ENCODE results near the gene ABCA7.
A peak's percentile ranks its signal among the peaks of the same experiment; 100 is the strongest.
"Not testable (repeated sequence)": the region's sequence is repeated elsewhere in the genome, so short reads cannot be mapped to it uniquely, and the experiment has no call there.

Gene ABCA7

DNA sequence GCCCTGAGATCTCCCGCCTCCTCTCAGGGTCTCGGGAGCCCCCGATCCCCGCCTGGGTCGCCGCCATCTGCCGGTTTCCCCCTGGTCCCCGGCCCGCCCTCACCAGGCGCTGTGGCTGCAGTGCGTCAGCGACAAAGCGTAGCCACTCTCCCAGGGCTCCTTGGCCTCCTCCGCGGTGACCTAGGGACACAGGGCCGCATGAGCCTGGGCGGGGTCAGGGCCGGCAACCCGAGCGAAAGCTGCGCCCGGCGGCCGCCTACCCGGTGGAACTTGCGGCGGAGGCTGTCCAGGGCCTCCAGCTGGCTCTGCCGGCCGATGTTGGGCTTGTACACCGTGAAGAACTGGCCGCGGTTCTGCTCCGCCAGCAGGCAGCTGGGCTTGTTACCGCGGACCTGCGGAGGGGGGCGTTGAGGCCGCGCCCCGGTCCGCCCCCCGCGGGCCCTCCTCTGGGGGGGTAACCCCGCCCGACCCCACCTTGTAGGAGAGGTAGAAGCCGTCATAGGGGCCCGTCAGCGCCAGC lies 69.2 kb downstream of the ABCA7 start:
- no peak for FAIRE-seq

DNA sequence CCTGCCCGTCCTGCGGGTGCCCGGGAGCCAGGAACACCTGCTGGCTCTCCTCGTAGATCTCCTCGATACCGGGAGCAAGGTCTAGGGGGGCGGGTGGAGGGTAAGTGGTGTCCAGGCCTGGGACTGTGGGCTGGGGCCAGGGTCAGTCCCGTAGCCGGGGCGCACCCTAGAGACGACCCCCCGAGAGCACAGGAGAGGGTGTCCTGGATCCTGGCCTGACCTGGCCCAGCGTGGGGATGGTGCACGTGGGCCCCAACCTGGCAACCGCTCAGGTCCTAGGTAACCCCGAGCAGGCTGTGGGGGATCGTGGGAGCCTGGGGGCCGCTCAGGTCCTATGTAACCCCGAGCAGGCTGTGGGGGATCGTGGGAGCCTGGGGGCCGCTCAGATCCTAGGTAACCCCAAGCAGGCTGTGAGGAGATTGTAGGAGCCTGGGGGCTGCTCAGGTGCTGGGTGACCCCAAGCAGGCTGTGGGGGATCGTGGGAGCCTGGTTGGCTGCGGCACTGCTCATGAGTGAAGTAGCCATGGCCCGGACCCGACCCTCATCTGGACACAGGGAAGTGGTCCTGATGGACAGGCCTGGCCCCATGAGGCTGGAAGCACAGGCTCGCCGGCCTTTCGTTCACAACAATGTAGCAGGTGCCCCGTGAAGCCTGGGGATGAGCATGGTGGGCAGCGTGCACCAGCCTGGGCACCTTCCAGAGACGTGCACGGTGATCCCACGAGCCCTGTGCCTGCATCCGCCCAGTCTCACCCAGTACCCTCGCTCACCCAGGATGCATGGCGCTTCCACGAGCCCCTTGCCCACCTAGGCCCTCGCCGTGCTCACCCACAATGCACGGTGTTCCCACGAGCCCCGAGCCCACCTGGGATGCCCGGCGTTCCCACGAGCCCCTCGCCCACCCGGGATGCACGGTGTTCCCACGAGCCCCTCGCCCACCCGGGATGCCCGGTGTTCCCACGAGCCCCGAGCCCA lies 70.1 kb downstream of the ABCA7 start:
- no peak for FAIRE-seq

- FAIRE-seq: peak; percentile 49
These were observed 71.1 kb downstream of the ABCA7 start for GRCh38 chr19:1110809-1111640.

GRCh38 chr19:1111641-1112267 lies 71.8 kb downstream of the ABCA7 start:
- FAIRE-seq: no peak

GRCh38 chr19:1112268-1113029 lies 72.5 kb downstream of the ABCA7 start:
- no peak for FAIRE-seq

DNA sequence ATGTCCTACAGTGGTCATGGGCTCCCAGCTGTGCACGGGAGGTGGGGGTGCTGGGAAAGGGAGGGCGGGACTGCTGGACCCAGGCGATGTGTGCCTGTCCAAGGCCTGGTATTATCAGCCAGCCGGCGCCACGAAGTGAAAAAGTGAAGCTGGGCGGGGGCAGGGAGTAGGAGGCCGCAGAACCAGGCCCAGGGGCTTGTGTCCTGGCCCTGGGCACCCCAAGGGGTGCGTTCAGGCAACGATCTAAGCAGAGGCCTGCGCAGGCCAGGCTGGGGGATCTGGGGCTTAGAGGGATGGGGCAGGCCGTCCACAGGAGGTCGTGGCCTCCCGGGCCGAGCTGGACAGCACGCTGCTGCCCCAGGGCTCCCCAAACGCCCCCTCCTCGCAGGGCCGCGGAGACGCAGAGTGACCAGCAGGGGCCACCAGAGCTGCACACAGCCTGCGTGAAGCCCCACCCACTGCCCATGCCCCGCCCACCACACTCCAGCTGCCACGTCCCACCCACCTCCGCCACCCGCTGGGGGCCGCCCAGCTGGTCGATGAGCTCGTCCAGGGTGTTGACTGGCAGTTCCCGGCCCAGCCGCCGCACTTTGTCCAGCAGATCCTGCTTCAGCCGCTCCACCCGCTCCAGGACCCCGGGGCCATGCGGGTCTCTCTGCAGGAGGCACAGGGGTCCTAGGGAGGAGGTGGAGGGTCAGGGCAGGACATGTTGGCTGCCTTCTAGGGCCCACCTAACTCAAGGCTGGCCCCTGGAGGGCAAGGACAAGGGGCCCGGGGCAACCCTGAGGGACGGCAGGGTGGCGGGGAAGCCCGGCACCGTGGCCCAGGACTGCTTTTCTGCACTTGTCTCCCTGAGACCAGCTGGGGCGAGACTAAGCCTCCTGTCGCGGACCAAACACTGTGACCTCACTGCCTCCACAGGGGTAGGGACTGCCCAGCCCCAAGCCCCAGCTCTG lies 73.4 kb downstream of the ABCA7 start:
- no peak for FAIRE-seq

DNA sequence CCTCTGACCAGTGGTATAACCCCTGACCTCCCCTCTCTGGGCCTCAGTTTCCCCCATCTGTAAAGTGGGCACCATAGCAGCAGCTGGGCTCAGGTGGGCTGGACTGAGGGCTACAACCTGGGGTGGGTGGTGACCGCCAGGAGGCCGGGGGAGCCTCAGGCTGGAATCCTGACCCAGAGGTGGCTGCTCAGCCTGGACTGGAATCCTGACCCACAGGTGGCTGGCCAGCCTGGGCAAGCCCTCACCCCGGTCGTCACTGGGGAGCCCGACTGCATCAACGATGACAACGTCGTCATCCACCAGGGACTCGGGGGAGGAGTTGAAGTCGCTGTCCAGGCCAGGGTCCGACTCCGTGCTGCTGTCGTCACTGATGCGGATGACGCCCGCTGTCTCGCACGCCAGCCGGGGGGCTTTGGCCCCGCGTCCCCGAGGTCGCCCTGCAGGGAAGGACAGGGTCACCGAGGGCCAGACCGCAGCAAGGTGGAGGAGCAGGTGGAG lies 74.1 kb downstream of the ABCA7 start:
- FAIRE-seq: no peak

- not testable (repeated sequence) for FAIRE-seq
These were observed 74.8 kb downstream of the ABCA7 start for GRCh38 chr19:1114728-1115127.
